Activated naive CD8-positive, alpha-beta T cell treated with anti-CD3 and anti-CD28 coated beads, Interleukin-2, amount 50 U/mL, for 24 hours (primary cell): ENCODE data around the gene GNG8.

Source experiments
- ATAC-seq: fragments of 150-1000 bp; cut with Tn5 transposase; one replicate; pipeline ENCODE4 v1.10.0; 2021
- DNase-seq: peaks from one replicate; pipeline ENCODE4 v3.0.0; 2021
- H3K27ac Mint-ChIP-seq: one replicate; pipeline ENCODE4 v1.8.0; 2021; ENCODE audit warnings: mild to moderate bottlenecking, mixed read lengths
- H3K27me3 Mint-ChIP-seq: one replicate; pipeline ENCODE4 v1.8.0; 2021; ENCODE audit warnings: mixed read lengths
- H3K36me3 Mint-ChIP-seq: one replicate; pipeline ENCODE4 v1.8.0; 2021; ENCODE audit warnings: low read depth, mixed read lengths
- H3K4me1 Mint-ChIP-seq: one replicate; pipeline ENCODE4 v1.8.0; 2021; ENCODE audit warnings: mixed read lengths
- H3K4me3 Mint-ChIP-seq: one replicate; pipeline ENCODE4 v1.8.0; 2021; ENCODE audit warnings: mild to moderate bottlenecking, moderate library complexity, mixed read lengths
- H3K9me3 Mint-ChIP-seq: one replicate; pipeline ENCODE4 v1.8.0; 2021; ENCODE audit warnings: mixed read lengths

The GNG8 gene

DNA sequence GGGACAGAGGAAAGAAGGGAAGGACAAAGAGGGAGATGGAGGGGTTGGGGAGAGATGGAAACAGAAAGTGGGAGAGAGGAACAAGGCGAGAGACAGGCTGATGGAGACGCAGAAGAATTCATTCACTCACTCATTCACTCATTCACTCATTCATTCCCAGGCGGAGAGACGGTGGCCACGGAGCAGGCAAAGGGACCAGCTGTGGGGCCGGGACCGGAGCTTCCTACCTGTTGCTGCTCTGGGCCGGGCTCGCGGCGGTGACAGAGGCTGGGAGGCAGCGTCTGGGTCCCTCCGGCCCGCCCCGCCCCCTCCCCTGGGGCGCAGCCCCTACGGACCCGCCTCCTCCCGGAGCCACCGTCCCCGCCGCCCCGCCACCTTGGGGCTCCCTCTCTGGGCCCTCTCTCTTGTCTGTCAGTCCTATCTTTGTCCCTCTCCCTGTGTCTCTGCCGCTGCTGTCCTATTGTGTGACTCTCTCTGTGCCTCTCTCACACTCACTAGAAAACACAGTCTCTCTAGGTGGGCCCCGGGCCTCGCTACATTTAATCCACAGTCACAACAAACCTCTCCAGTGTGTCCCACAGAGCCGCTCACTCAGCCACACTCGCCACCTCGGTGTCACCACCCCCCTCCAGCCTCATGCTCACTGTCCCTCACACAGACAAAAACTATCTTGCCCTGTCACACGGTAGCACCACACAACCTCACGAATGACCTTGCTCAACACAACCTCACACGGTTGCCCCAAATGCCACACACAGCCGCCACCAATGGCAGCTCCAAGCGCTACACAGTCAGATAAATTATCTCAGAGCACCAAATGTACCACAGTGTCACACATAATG lies at the start of gene GNG8:
TSS of gene GNG8 (minus strand) at position 283 of the 842 bp plus-strand sequence. CDS start 1,520 bp downstream, outside the sequence.
- H3K27ac Mint-ChIP-seq = peak within 1 kb of the TSS; percentile 61
- H3K27me3 Mint-ChIP-seq = peaks cover 8% of the 10 kb centered on the region
- ATAC-seq (peak; percentile 4), DNase-seq (peak; percentile 55)
- H3K4me1 Mint-ChIP-seq = peaks cover 31% of the 10 kb centered on the region
- peaks cover 9% of the 10 kb centered on the region for H3K36me3 Mint-ChIP-seq
- H3K9me3 Mint-ChIP-seq = no peaks in the 10 kb centered on the region
- peak within 1 kb of the TSS; percentile 81 for H3K4me3 Mint-ChIP-seq

DNA sequence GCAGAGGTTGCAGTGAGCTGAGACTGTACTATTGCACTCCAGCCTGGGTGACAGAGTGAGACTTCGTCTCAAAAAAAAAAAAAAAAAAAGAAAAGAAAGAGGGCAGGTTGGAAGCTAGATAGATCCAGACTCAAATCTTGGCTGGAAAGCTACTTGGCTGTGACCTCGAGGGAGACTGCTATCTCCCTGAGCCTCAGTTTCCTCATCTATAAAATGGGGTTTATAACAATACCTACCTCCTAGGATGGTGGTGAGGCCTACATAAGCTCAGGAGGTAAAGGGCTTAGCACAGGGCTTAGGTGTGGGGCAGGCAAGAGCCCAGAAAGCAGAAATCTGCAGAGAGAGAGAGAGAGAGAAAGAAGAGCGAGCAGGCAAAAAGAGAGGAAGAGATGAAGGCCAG lies 49.2 kb upstream of the GNG8 start:
- ATAC-seq (no peak), DNase-seq (no peak)
- no peaks in the 10 kb centered on the region for H3K27me3 Mint-ChIP-seq
- peaks cover 32% of the 10 kb centered on the region for H3K36me3 Mint-ChIP-seq
- H3K27ac Mint-ChIP-seq = peak overlapping the region; percentile 29
- no peaks in the 10 kb centered on the region for H3K9me3 Mint-ChIP-seq
- no peaks in the 10 kb centered on the region for H3K4me1 Mint-ChIP-seq
- no peak overlapping the region for H3K4me3 Mint-ChIP-seq

DNA sequence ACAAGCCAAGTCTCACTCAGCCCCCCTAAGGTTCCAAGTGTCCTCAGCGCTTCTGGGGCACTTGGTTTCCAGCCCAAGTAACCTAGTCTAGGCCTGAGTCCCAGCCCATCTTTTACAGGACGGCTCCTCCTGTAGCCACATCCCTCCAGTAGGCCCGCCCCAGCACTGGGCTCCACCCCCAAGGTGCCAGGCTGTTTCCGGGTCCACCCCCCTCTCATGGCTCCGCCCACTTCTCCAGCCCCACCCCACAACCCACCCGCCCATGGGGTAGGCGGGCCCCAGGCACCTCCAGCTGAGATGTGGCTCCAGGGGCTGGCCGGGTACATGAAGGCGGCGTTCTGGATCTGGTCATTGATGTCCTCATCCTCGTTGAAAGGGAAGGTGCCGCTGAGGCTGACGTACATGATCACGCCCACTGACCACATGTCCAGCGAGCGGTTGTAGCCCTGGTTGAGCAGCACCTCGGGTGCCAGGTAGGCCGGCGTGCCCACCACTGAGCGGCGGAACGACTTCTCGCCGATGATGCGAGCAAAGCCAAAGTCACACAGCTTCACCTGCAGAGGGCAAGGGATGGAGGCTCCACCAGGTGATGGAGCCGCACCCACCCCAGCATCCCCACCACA lies 42.2 kb upstream of the GNG8 start:
- H3K4me3 Mint-ChIP-seq = no peak overlapping the region
- H3K36me3 Mint-ChIP-seq = peaks cover 50% of the 10 kb centered on the region
- H3K9me3 Mint-ChIP-seq = no peaks in the 10 kb centered on the region
- DNase-seq (peak; percentile 72), ATAC-seq (peak; percentile 80)
- H3K27me3 Mint-ChIP-seq = no peaks in the 10 kb centered on the region
- H3K4me1 Mint-ChIP-seq = peaks cover 2% of the 10 kb centered on the region
- no peak overlapping the region for H3K27ac Mint-ChIP-seq

DNA sequence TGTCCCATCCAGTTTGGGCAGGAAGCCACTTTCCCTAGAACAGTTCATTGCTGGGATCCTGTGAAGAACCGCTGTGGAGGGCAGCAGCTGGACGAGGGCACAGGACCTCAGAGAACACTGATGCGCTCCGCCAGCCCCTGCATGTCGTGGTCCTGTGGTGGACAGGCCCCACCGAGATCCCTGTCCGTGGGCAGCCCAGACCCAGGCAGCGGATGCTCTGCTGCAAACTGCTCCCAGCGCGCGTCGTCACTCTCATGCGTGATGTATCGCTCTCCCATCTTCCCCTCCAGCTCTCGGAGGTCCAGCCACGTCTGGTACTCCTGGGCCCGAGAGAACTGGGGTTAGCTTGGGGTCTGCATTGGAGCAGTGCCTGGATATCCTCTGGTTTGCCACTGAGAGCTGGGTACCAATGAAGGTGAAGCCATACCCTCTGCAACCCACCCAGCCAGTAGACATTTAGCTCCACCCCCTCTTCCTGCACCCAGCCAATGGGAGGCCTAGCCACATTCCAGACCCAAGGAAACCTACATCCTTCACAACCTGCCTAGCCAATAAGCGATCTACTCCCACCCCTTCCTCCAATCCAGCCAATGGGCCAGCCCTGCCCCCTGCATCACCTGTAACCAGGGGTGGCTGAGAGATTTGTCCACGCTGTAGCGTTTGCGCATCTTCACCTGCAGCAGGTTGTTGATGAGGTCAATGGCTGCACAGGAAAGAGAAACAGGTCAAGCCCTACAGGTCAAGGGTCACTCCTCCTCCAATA lies 38.6 kb upstream of the GNG8 start:
- Mint-ChIP-seq H3K27me3 (no peaks in the 10 kb centered on the region), H3K9me3 (no peaks in the 10 kb centered on the region), H3K4me3 (no peak overlapping the region), H3K4me1 (peaks cover 2% of the 10 kb centered on the region), H3K27ac (no peak overlapping the region), H3K36me3 (peaks cover 42% of the 10 kb centered on the region)
- ATAC-seq = peak; percentile 7
- DNase-seq = no peak

DNA sequence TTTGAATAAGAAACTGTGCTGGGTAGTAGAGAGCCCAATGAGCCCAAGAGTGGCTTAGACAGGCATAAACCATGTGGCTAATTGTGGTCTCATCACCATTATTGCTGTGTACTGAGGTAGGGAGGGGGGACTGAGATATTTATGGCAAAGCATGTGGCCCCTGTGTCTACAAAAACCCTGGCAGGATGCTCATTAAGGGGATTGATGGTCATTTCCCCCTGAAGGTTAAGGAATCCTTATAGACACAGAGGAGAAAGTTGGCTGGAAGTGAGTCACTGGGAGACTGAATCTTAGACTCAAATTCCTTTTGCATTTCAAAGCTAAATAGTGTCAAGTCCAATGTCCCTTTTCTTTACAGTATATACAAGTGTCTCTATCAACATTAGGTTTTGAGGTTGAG lies 34.8 kb upstream of the GNG8 start:
- ATAC-seq (no peak), DNase-seq (no peak)
- no peak overlapping the region for H3K4me3 Mint-ChIP-seq
- no peak overlapping the region for H3K27ac Mint-ChIP-seq
- H3K36me3 Mint-ChIP-seq = peaks cover 26% of the 10 kb centered on the region
- H3K27me3 Mint-ChIP-seq = no peaks in the 10 kb centered on the region
- no peaks in the 10 kb centered on the region for H3K4me1 Mint-ChIP-seq
- no peaks in the 10 kb centered on the region for H3K9me3 Mint-ChIP-seq

DNA sequence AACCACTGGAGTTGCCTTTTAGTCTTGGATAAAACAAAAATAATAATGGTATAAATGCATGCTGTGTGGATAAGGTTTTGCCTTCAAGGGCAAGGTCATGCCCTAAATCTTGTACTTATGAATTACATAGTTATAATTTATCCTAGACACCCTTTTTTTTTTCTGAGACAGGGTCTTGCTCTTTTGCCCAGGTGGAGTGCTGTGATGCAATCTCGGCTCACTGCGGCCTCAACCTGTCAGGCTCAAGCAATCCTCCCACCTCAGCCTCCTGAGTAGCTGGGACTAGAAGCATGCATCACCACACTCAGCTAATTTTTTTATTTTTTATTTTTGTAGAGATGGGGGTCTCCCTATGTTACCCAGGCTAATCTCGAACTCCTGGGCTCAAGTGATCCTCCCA lies 32.7 kb upstream of the GNG8 start:
- ATAC-seq (no peak), DNase-seq (no peak)
- H3K9me3 Mint-ChIP-seq = no peaks in the 10 kb centered on the region
- H3K4me3 Mint-ChIP-seq = no peak overlapping the region
- peaks cover 9% of the 10 kb centered on the region for H3K36me3 Mint-ChIP-seq
- no peaks in the 10 kb centered on the region for H3K27me3 Mint-ChIP-seq
- no peak overlapping the region for H3K27ac Mint-ChIP-seq
- H3K4me1 Mint-ChIP-seq = no peaks in the 10 kb centered on the region

DNA sequence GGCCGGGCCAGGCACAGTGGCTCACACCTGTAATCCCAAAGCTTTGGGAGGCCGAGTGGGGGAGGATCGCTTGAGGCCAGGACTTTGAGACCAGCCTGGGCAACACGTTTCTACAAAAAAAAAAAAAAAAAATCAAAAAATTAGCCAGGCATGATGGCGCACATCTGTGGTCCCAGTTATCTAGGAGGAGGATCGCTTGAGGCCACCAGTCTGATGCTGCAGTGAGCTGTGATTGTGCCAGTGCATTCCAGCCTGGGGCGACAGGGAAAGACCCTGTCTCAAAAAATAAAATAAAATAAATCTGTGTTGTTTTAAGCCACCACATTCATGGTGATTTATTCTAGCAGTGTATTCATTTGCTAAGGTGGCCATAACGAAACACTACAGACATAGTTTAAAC lies 29.1 kb upstream of the GNG8 start:
- ATAC-seq (no peak), DNase-seq (no peak)
- Mint-ChIP-seq H3K27me3 (peaks cover 2% of the 10 kb centered on the region), H3K4me3 (no peak overlapping the region), H3K4me1 (peaks cover 21% of the 10 kb centered on the region), H3K27ac (no peak overlapping the region), H3K9me3 (no peaks in the 10 kb centered on the region), H3K36me3 (no peaks in the 10 kb centered on the region)

DNA sequence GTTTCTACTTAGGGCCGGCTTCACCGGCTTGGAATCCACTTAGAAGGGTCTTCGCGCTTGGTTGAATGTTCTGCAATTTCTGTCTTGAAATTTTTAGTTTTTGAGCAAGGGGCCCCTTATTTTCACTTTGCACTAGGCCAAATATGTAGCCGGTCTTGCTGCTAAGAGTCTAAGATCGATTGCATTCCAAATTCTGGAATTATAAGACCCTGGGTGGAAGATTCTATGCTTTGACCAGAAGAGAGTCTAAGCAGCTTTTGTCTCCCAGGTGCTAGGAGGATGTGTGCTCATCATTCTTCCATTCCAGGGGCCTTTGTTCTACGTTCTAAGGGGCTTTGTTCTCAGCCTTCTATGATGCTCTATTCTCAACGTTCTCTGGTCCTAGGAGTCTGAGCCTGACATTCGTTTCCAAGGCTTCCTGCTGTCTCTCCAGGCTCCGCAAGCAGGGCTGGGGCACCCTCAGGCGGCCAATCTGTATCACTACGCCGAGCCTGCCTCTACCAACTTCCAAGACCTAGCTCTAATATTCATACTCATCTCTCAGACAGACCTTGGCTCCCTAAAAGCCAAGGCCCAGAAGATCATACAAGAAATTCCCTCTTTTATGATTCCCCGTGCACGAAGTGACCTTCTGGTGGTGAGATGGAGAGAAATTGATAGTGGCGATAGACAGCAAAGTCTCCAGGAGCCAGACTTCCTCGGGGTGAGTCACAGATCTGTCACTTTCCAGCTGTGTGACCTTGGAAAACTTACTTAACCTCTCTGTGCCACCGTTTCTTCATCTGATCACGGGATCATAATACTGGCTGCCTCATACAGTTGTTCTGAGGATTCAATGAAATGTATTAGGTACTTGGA lies 26.0 kb upstream of the GNG8 start:
- H3K36me3 Mint-ChIP-seq = no peaks in the 10 kb centered on the region
- H3K4me1 Mint-ChIP-seq = peaks cover 28% of the 10 kb centered on the region
- peak; percentile 77 for DNase-seq
- peak overlapping the region; percentile 79 for H3K4me3 Mint-ChIP-seq
- peaks cover 15% of the 10 kb centered on the region for H3K27me3 Mint-ChIP-seq
- ATAC-seq = peak; percentile 64
- no peaks in the 10 kb centered on the region for H3K9me3 Mint-ChIP-seq
- peak overlapping the region; percentile 77 for H3K27ac Mint-ChIP-seq

DNA sequence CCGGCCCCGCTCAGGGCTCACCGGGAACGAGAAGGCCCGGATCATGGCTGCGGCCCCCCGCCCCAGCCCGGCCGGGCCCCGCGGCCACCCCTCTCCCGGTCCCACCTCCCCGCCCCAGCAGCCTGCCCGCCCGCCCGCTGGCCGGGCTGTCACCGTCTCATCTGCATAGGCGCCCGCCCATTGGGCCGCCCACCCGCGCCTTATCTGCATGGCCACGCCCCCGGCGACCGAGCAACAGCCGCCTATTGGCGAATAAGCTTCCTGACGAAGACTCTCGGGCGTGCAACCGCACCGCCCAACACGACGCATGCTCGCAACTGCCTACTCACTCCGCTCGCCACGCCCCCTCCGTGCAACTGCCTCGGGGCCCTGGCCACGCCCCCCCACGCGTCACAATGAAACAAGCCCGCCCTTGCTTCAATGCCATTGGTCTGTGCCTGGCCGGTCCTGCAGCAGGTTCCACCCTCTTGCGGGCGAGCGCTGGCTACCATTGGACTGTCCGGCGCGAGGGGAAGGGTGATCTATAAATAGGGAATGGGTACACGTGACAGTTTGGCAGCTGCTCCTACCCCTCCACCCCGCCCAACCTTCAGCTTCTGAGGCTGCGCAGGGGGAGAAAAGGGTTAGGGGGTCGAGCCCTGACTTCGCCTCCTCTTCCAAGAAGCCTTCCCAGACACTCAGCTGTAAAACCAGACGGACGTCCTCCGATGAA lies 25.2 kb upstream of the GNG8 start, which contains the start of gene DACT3:
TSS of gene DACT3 (minus strand) at position 163 of the 712 bp plus-strand sequence. CDS start at position 45, 118 bp downstream.
- Mint-ChIP-seq H3K27ac (peak within 1 kb of the TSS; percentile 77), H3K4me1 (peaks cover 34% of the 10 kb centered on the region), H3K4me3 (peak within 1 kb of the TSS; percentile 79), H3K27me3 (peaks cover 18% of the 10 kb centered on the region), H3K9me3 (no peaks in the 10 kb centered on the region), H3K36me3 (no peaks in the 10 kb centered on the region)
- peak; percentile 88 for ATAC-seq
- peak; percentile 100 for DNase-seq

DNA sequence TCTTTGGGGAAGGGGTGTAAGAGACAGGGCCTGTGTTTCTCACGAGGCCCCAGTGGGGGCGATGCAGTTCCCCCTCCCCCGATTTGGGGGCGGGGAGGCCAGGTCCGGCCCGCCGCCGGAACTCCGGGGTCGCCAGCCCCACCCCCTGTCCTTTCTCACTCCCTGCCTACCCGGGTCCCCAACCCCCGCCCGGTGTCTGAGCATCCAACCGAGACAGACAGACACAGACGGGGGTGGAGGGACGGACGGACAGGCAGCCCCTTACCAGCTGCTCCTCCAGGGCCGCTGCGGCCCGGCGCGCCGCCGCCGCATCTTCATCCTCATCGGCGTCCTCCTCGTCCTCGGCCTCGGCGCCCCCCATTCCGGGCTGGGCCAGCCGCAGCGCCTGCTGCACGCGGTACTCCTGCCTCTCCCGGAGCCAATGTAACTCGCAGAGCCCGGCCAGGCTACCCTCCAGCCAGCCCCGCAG lies 24.6 kb upstream of the GNG8 start:
- H3K4me3 Mint-ChIP-seq = peak overlapping the region; percentile 79
- H3K9me3 Mint-ChIP-seq = no peaks in the 10 kb centered on the region
- no peak overlapping the region for H3K27ac Mint-ChIP-seq
- peaks cover 34% of the 10 kb centered on the region for H3K4me1 Mint-ChIP-seq
- DNase-seq (no peak), ATAC-seq (peak; percentile 1)
- H3K27me3 Mint-ChIP-seq = peaks cover 18% of the 10 kb centered on the region
- H3K36me3 Mint-ChIP-seq = no peaks in the 10 kb centered on the region

DNA sequence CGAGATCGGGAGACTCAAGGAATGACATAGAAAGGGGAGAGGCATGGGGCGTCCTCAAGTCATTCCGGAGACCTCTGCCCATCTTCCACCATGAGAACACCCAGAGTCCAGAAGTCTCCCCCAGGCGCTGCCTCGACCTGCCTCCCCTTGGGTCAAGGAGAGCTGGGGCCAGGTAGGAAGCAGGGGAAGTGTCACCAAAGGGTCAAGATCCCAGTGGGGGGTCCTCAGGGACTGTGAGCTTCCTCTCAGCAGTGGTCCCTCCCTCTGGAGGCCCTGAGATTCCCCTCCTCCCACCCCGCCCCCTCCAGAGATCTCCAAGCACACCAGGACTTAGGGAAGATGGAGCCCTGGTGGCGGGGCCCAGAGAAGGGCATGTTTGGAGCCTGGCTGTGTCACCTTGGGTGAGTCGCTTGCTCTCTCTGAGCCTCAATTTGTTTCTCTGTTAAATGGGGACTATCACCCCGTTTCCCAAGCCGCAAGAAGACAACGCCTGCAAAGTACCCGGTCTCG lies 24.1 kb upstream of the GNG8 start:
- DNase-seq = no peak
- Mint-ChIP-seq H3K27ac (no peak overlapping the region), H3K36me3 (no peaks in the 10 kb centered on the region), H3K27me3 (peaks cover 20% of the 10 kb centered on the region), H3K4me1 (peaks cover 34% of the 10 kb centered on the region), H3K9me3 (no peaks in the 10 kb centered on the region), H3K4me3 (peak overlapping the region; percentile 79)
- no peak for ATAC-seq

DNA sequence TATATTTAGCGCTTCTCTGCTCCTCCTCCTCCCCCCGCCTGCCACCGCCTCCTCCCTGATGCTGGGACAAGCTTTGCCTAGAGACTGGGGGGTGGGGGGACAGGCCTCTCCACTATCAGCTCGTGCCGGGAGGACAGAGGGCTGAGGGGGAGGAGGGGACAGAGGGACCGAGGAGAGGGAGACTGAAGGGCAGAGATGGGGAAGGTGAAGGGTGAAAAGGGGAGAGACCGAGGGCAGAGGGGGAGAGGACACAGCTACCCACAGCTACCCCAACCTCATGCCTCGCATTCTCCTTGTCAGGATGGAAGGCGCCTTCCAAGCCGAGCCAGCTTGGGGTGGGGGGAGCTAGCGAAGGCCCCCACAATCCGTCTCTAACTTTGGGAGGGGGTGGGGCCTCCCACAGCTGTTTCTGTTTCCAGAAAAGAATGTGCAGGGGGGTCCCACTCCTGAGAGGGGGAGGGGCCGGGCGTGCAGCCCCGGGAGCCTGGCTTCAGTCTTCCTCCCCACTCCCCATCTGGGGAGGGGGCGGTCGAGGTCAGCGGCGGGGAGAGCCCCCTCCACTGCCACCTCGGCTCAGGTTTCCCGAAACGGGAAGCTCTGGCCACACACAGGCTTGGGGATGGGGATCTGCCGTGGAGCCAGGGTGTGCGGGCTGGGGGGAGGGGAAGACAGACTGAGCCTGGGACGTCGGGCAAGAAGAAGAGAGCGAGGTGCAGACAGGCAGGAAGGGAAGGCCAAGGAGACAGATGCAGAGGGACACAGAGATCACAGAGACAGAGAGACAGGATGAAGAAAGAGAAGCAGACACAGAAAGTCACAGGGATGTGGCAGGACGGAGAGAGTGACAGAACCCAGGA lies 23.4 kb upstream of the GNG8 start:
- H3K36me3 Mint-ChIP-seq = no peaks in the 10 kb centered on the region

More for the DNA sequence above, 23.4 kb upstream of the GNG8 start:
- Mint-ChIP-seq H3K9me3 (no peaks in the 10 kb centered on the region), H3K4me3 (peak overlapping the region; percentile 79), H3K4me1 (peaks cover 34% of the 10 kb centered on the region), H3K27me3 (peaks cover 23% of the 10 kb centered on the region), H3K27ac (no peak overlapping the region)
- DNase-seq (peak; percentile 29), ATAC-seq (no peak)
